Measurements from ENCODE around the gene TBX6. TPM values are rescaled to one million over a fixed set of nuclear protein-coding genes. Genes with fewer than 3 reads are reported as not detected.

TBX6 gene
- total and polyA plus RNA-seq, 10 of the 15 experiments (the other 5 are each of a cell fraction or from before 2014, with no cell fraction given), result 0.08 to 0.90 (median 0.31) TPM; not detected in 2

- no peak overlapping the region for H3K27ac ChIP-seq (ENCODE audit: control insufficient read depth, insufficient read depth)
- CTCF ChIA-PET, result interaction anchor here (0.6 to 6.8 kb wide), 4 partner anchors 12 to 541 kb away, joined by 3 to 77 read pairs (median 24); partner anchors contain the start of genes ALDOA and CORO1A
- H3K36me3 ChIP-seq (ENCODE audit: control insufficient read depth in 2 of 2, insufficient read depth in 2 of 2, low read length in 1 of 2), result no peaks in the 10 kb centered on the region; a peak in 1 of 4 replicates
- POLR2A ChIA-PET, result interaction anchor here (1.3 to 5.3 kb wide), 4 partner anchors 18 to 276 kb away, joined by 4 to 59 read pairs (median 5); partner anchors contain the start of genes ALDOA, CORO1A and TBC1D10B
- no peaks in the 10 kb centered on the region for H3K27me3 ChIP-seq (replicated peaks in 1 of 2; ENCODE audit: control insufficient read depth in 2 of 2, insufficient read depth in 2 of 2, low read length in 1 of 2)
- H3K9ac ChIP-seq (ENCODE audit: control insufficient read depth, insufficient read depth, low read length), result peak overlapping the region; percentile 41
- peaks cover 26% of the 10 kb centered on the region for H3K4me1 ChIP-seq (ENCODE audit: control insufficient read depth, insufficient read depth, low read length)
- H4K20me1 ChIP-seq (ENCODE audit: control insufficient read depth, insufficient read depth), result no peaks in the 10 kb centered on the region
- SMC1A ChIA-PET (ENCODE audit: uncharacterized antibody, unreplicated experiment), result interaction anchor here (0.6 to 3.5 kb wide), 4 partner anchors 8 to 90 kb away, joined by 3 to 30 read pairs (median 3); partner anchors contain the start of genes ALDOA and CORO1A
- DNase-seq (ENCODE audit: low read depth, low spot score), result no peak
- peak overlapping the region; percentile 78; the same call in 1 of the 2 replicates for H3K4me3 ChIP-seq
- RAD21 ChIA-PET (ENCODE audit: unreplicated experiment), result no interaction called here
- TF ChIP-seq BCL11A (IDR thresholded peaks at IDR 0.05; ENCODE audit: low read depth, low read length), result no peak
- TF ChIP-seq IRF3 (IDR thresholded peaks at IDR 0.05), result no peak
- peak; percentile 46 for TF ChIP-seq NR2C1 (IDR thresholded peaks at IDR 0.05)
- no peak for TF ChIP-seq E2F8 (IDR thresholded peaks at IDR 0.05; ENCODE audit: low read depth, partially characterized antibody)
- no peak for TF ChIP-seq ZNF207 (IDR thresholded peaks at IDR 0.05; ENCODE audit: borderline replicate concordance)
- no peak for TF ChIP-seq SIX5 (IDR thresholded peaks at IDR 0.05; ENCODE audit: low read depth, low read length, severe bottlenecking)
- TF ChIP-seq NR2F1 (conservative IDR thresholded peaks at IDR 0.05), result peak; percentile 75
- no peak for TF ChIP-seq HSF1 (IDR thresholded peaks at IDR 0.05; ENCODE audit: low read depth, low read length)
- no peak for TF ChIP-seq IRF4 (IDR thresholded peaks at IDR 0.05; ENCODE audit: low read depth, low read length)
- no peak for TF ChIP-seq TCF3 (IDR thresholded peaks at IDR 0.05; ENCODE audit: borderline replicate concordance, insufficient read depth, low read depth, low read length)
- intact Hi-C loops (cut with micrococcal nuclease; ENCODE audit: unreplicated experiment) (loop anchor here (5.0 to 10.0 kb wide), 2 partner anchors 260 to 313 kb away; partner anchors contain the start of genes CD2BP2 and ZNF771), in situ Hi-C loops (cut with MboI) (loop anchor here (5.0 to 25.0 kb wide), 2 partner anchors 313 to 1793 kb away; partner anchors contain the start of gene ZNF771)
- FAIRE-seq, result no peak
- no peak overlapping the region for H2AFZ ChIP-seq (ENCODE audit: control insufficient read depth, low read depth, low read length)
- H3K79me2 ChIP-seq (ENCODE audit: control insufficient read depth, insufficient read depth, low read length), result peaks cover 2% of the 10 kb centered on the region; the same call in 1 of the 2 replicates
- H3K4me2 ChIP-seq (ENCODE audit: control insufficient read depth, insufficient read depth), result peak overlapping the region; percentile 68
- ATAC-seq, result no peak
- no TSS peak for BruUV-seq (replicated peaks)
- H3K9me3 ChIP-seq (replicated peaks; ENCODE audit: control insufficient read depth, insufficient read depth, low read length), result peaks cover 15% of the 10 kb centered on the region
- 89% methylated on average over 11 of the region's 11 CpGs for WGBS (ENCODE audit: insufficient coverage, insufficient replicate concordance, low lambda C conversion rate, missing lambda C conversion rate)
Measured at GRCh38 chr16:30094541-30095165, 2.9 kb upstream of the TBX6 start.

Data from GM12878 (cell line).